ENCODE results near the gene JAKMIP3. TPM values are rescaled to one million over a fixed set of nuclear protein-coding genes. Genes with fewer than 3 reads are reported as not detected.
A peak's percentile ranks its signal among the peaks of the same experiment; 100 is the strongest.

JAKMIP3 gene
- polyA plus RNA-seq, 3 donors from 2014 or later = not detected

- H3K9me3 Mint-ChIP-seq = no peaks in the 10 kb centered on the region
- H3K27ac Mint-ChIP-seq = no peak overlapping the region
- no peaks in the 10 kb centered on the region for H3K36me3 Mint-ChIP-seq
- peaks cover 0 to 3% of the 10 kb centered on the region in 2 donors for H3K4me1 Mint-ChIP-seq
- H3K4me3 Mint-ChIP-seq = no peak overlapping the region
- H3K27me3 Mint-ChIP-seq (ENCODE audit: low read depth in 3 of 3) = peaks cover 0 to 7% (median 2%) of the 10 kb centered on the region in 3 donors
- DNase-seq = no peak
These were observed 1.5 kb upstream of the JAKMIP3 start for GRCh38 chr10:132064082-132064755.

- Mint-ChIP-seq H3K27me3 (ENCODE audit: low read depth in 3 of 3) (peaks cover 0 to 7% (median 2%) of the 10 kb centered on the region in 3 donors), H3K4me3 (peak overlapping the region in 1 of 5 donors; percentile 30)
These were observed 842 bp upstream of the JAKMIP3 start for GRCh38 chr10:132064771-132065437.

GRCh38 chr10:132066186-132066585 is 440 bp downstream of the JAKMIP3 start:
- peak overlapping the region; percentile 58 to 68 (median 61) for H3K4me3 Mint-ChIP-seq
- H3K4me1 Mint-ChIP-seq = peaks cover 0 to 3% of the 10 kb centered on the region in 2 donors
- peaks cover 0 to 7% (median 0%) of the 10 kb centered on the region in 3 donors for H3K27me3 Mint-ChIP-seq (ENCODE audit: low read depth in 3 of 3)
- H3K36me3 Mint-ChIP-seq = no peaks in the 10 kb centered on the region
- H3K27ac Mint-ChIP-seq = no peak overlapping the region
- no peak for DNase-seq
- no peaks in the 10 kb centered on the region for H3K9me3 Mint-ChIP-seq

More at GRCh38 chr10:132064771-132065437, 842 bp upstream of the JAKMIP3 start:
- no peaks in the 10 kb centered on the region for H3K36me3 Mint-ChIP-seq
- no peak for DNase-seq
- no peaks in the 10 kb centered on the region for H3K9me3 Mint-ChIP-seq
- peaks cover 0 to 3% of the 10 kb centered on the region in 2 donors for H3K4me1 Mint-ChIP-seq
- no peak overlapping the region for H3K27ac Mint-ChIP-seq

GRCh38 chr10:132066812-132067211 is 1.1 kb downstream of the JAKMIP3 start:
- Mint-ChIP-seq H3K9me3 (no peaks in the 10 kb centered on the region), H3K36me3 (no peaks in the 10 kb centered on the region), H3K27me3 (ENCODE audit: low read depth in 3 of 3) (peaks cover 0 to 5% (median 0%) of the 10 kb centered on the region in 3 donors), H3K4me1 (peaks cover 0 to 3% of the 10 kb centered on the region in 2 donors), H3K4me3 (no peak overlapping the region), H3K27ac (no peak overlapping the region)
- DNase-seq = no peak

- DNase-seq = no peak
- H3K27ac Mint-ChIP-seq = no peak overlapping the region
- H3K27me3 Mint-ChIP-seq (ENCODE audit: low read depth in 3 of 3) = peaks cover 0 to 5% (median 0%) of the 10 kb centered on the region in 3 donors
- peaks cover 0 to 3% of the 10 kb centered on the region in 2 donors for H3K4me1 Mint-ChIP-seq
- H3K9me3 Mint-ChIP-seq = peaks cover 0 to 2% (median 0%) of the 10 kb centered on the region in 6 donors
- H3K4me3 Mint-ChIP-seq = no peak overlapping the region
- no peaks in the 10 kb centered on the region for H3K36me3 Mint-ChIP-seq
These were observed 2.8 kb downstream of the JAKMIP3 start for GRCh38 chr10:132068431-132069121.

GRCh38 chr10:132069122-132069848 is 3.5 kb downstream of the JAKMIP3 start:
- no peak for DNase-seq
- no peak overlapping the region for H3K27ac Mint-ChIP-seq
- peaks cover 0 to 5% (median 0%) of the 10 kb centered on the region in 3 donors for H3K27me3 Mint-ChIP-seq (ENCODE audit: low read depth in 3 of 3)
- no peaks in the 10 kb centered on the region for H3K36me3 Mint-ChIP-seq
- H3K4me1 Mint-ChIP-seq = peaks cover 0 to 3% of the 10 kb centered on the region in 2 donors
- no peak overlapping the region for H3K4me3 Mint-ChIP-seq
- H3K9me3 Mint-ChIP-seq = peaks cover 0 to 2% (median 0%) of the 10 kb centered on the region in 6 donors

- Mint-ChIP-seq H3K36me3 (no peaks in the 10 kb centered on the region), H3K27ac (no peak overlapping the region), H3K4me1 (peaks cover 0 to 3% of the 10 kb centered on the region in 2 donors), H3K4me3 (no peak overlapping the region), H3K27me3 (ENCODE audit: low read depth in 3 of 3) (peaks cover 0 to 5% (median 0%) of the 10 kb centered on the region in 3 donors), H3K9me3 (peaks cover 0 to 2% (median 0%) of the 10 kb centered on the region in 6 donors)
- no peak for DNase-seq
These were observed 4.1 kb downstream of the JAKMIP3 start for GRCh38 chr10:132069849-132070182.

- peaks cover 0 to 10% (median 0%) of the 10 kb centered on the region in 3 donors for H3K27me3 Mint-ChIP-seq (ENCODE audit: low read depth in 3 of 3)
- DNase-seq = no peak
- H3K27ac Mint-ChIP-seq = no peak overlapping the region
- H3K9me3 Mint-ChIP-seq = peaks cover 0 to 2% (median 0%) of the 10 kb centered on the region in 6 donors
- H3K4me1 Mint-ChIP-seq = peaks cover 0 to 3% of the 10 kb centered on the region in 2 donors
- H3K36me3 Mint-ChIP-seq = no peaks in the 10 kb centered on the region
- H3K4me3 Mint-ChIP-seq = no peak overlapping the region
These were observed 5.0 kb downstream of the JAKMIP3 start for GRCh38 chr10:132070724-132071123.

GRCh38 chr10:132071667-132072066 is 5.9 kb downstream of the JAKMIP3 start:
- Mint-ChIP-seq H3K36me3 (no peaks in the 10 kb centered on the region), H3K27ac (no peak overlapping the region), H3K4me3 (no peak overlapping the region), H3K27me3 (ENCODE audit: low read depth in 3 of 3) (peaks cover 0 to 14% (median 1%) of the 10 kb centered on the region in 3 donors), H3K4me1 (no peaks in the 10 kb centered on the region), H3K9me3 (peaks cover 0 to 2% (median 0%) of the 10 kb centered on the region in 6 donors)
- no peak for DNase-seq

- DNase-seq = no peak
- Mint-ChIP-seq H3K4me3 (no peak overlapping the region), H3K36me3 (no peaks in the 10 kb centered on the region), H3K4me1 (no peaks in the 10 kb centered on the region), H3K27ac (no peak overlapping the region), H3K9me3 (peaks cover 0 to 2% (median 0%) of the 10 kb centered on the region in 6 donors), H3K27me3 (ENCODE audit: low read depth in 3 of 3) (peaks cover 1 to 13% (median 2%) of the 10 kb centered on the region in 3 donors)
These were observed 10.3 kb downstream of the JAKMIP3 start for GRCh38 chr10:132075909-132076577.

- Mint-ChIP-seq H3K27ac (no peak overlapping the region), H3K36me3 (no peaks in the 10 kb centered on the region), H3K27me3 (ENCODE audit: low read depth in 3 of 3) (peaks cover 1 to 13% (median 2%) of the 10 kb centered on the region in 3 donors), H3K4me3 (no peak overlapping the region), H3K4me1 (no peaks in the 10 kb centered on the region), H3K9me3 (peaks cover 0 to 2% (median 0%) of the 10 kb centered on the region in 6 donors)
- no peak for DNase-seq
These were observed 10.9 kb downstream of the JAKMIP3 start for GRCh38 chr10:132076578-132077081.

GRCh38 chr10:132077091-132077490 is 11.3 kb downstream of the JAKMIP3 start:
- no peaks in the 10 kb centered on the region for H3K36me3 Mint-ChIP-seq

More at GRCh38 chr10:132077091-132077490, 11.3 kb downstream of the JAKMIP3 start:
- Mint-ChIP-seq H3K9me3 (peaks cover 0 to 2% (median 0%) of the 10 kb centered on the region in 6 donors), H3K4me3 (no peak overlapping the region), H3K27me3 (ENCODE audit: low read depth in 3 of 3) (peaks cover 2 to 13% (median 3%) of the 10 kb centered on the region in 3 donors), H3K27ac (no peak overlapping the region), H3K4me1 (no peaks in the 10 kb centered on the region)
- DNase-seq = no peak
